ENCODE measurements around the gene PPARG. TPM values are rescaled to one million over a fixed set of nuclear protein-coding genes. Genes with fewer than 3 reads are reported as not detected.

PPARG gene
- total and polyA plus RNA-seq, 4 donors = 8.3 to 41.4 (median 26.2) TPM

- no peaks in the 10 kb centered on the region for H3K9me3 ChIP-seq (ENCODE audit: control insufficient read depth in 4 of 4, insufficient read depth in 3 of 4, low read length in 3 of 4)
- H3K27ac ChIP-seq (ENCODE audit: low read depth in 1 of 2, low read length in 1 of 2) = no peak overlapping the region
- no peaks in the 10 kb centered on the region for H3K36me3 ChIP-seq (ENCODE audit: control insufficient read depth in 4 of 4, insufficient read depth in 4 of 4, low read length in 4 of 4)
- H3K9ac ChIP-seq (ENCODE audit: insufficient read depth in 1 of 2, low read length in 2 of 2) = no peak overlapping the region
- WGBS, 2 donors = 19 to 32% methylated on average over 1 of the region's 1 CpG
- ATAC-seq (ENCODE audit: insufficient read depth, low FRiP score) (no peak), DNase-seq (peak in 2 of 3 donors; percentile 31 to 60)
- H3K27me3 ChIP-seq (ENCODE audit: control insufficient read depth in 3 of 3, insufficient read depth in 3 of 3, low read length in 2 of 3) = no peaks in the 10 kb centered on the region
- no peak overlapping the region for H3K4me3 ChIP-seq
- peaks cover 0 to 19% (median 3%) of the 10 kb centered on the region in 5 donors for H3K4me1 ChIP-seq (ENCODE audit: control insufficient read depth in 5 of 5, insufficient read depth in 5 of 5, low read length in 5 of 5)
- TF ChIP-seq CTCF (IDR thresholded peaks at IDR 0.05; ENCODE audit: control extremely low read depth, extremely low read depth) = no peak
Observed at GRCh38 chr3:12265508-12265907, 23.4 kb upstream of the PPARG start.

- no peak for TF ChIP-seq CTCF (IDR thresholded peaks at IDR 0.05; ENCODE audit: control extremely low read depth, extremely low read depth)
- Histone ChIP-seq H3K4me3 (no peak overlapping the region), H3K4me1 (ENCODE audit: control insufficient read depth in 5 of 5, insufficient read depth in 5 of 5, low read length in 5 of 5) (peaks cover 0 to 19% (median 3%) of the 10 kb centered on the region in 5 donors), H3K36me3 (ENCODE audit: control insufficient read depth in 4 of 4, insufficient read depth in 4 of 4, low read length in 4 of 4) (no peaks in the 10 kb centered on the region), H3K9me3 (ENCODE audit: control insufficient read depth in 4 of 4, insufficient read depth in 3 of 4, low read length in 3 of 4) (no peaks in the 10 kb centered on the region), H3K27me3 (ENCODE audit: control insufficient read depth in 3 of 3, insufficient read depth in 3 of 3, low read length in 2 of 3) (no peaks in the 10 kb centered on the region), H3K9ac (ENCODE audit: insufficient read depth in 1 of 2, low read length in 2 of 2) (no peak overlapping the region), H3K27ac (ENCODE audit: low read depth in 1 of 2, low read length in 1 of 2) (no peak overlapping the region)
- ATAC-seq (ENCODE audit: insufficient read depth, low FRiP score) (no peak), DNase-seq (no peak)
- 80 to 86% methylated on average over 5 of the region's 5 CpGs for WGBS, 2 donors
Observed at GRCh38 chr3:12266038-12266437, 22.8 kb upstream of the PPARG start.

GRCh38 chr3:12267376-12268030, 21.4 kb upstream of the PPARG start:
- ATAC-seq (ENCODE audit: insufficient read depth, low FRiP score) (no peak), DNase-seq (peak in 1 of 3 donors; percentile 20)
- H3K4me1 ChIP-seq (ENCODE audit: control insufficient read depth in 5 of 5, insufficient read depth in 5 of 5, low read length in 5 of 5) = peaks cover 0 to 19% (median 3%) of the 10 kb centered on the region in 5 donors
- TF ChIP-seq CTCF (IDR thresholded peaks at IDR 0.05; ENCODE audit: control extremely low read depth, extremely low read depth) = no peak
- no peaks in the 10 kb centered on the region for H3K27me3 ChIP-seq (ENCODE audit: control insufficient read depth in 3 of 3, insufficient read depth in 3 of 3, low read length in 2 of 3)
- H3K9me3 ChIP-seq (ENCODE audit: control insufficient read depth in 4 of 4, insufficient read depth in 3 of 4, low read length in 3 of 4) = no peaks in the 10 kb centered on the region
- no peaks in the 10 kb centered on the region for H3K36me3 ChIP-seq (ENCODE audit: control insufficient read depth in 4 of 4, insufficient read depth in 4 of 4, low read length in 4 of 4)
- 75 to 81% methylated on average over 3 of the region's 3 CpGs for WGBS, 2 donors
- H3K27ac ChIP-seq (ENCODE audit: low read depth in 1 of 2, low read length in 1 of 2) = no peak overlapping the region
- no peak overlapping the region for H3K9ac ChIP-seq (ENCODE audit: insufficient read depth in 1 of 2, low read length in 2 of 2)
- no peak overlapping the region for H3K4me3 ChIP-seq

Data from lung (tissue), 12 donors.